ENCODE measurements around the gene USP47.
"Not testable (repeated sequence)": the region's sequence is repeated elsewhere in the genome, so short reads cannot be mapped to it uniquely, and the experiment has no call there.

The USP47 gene

GRCh38 chr11:11813288-11813962, 28.3 kb upstream of the USP47 start:
- Histone ChIP-seq H3K9me3 (ENCODE audit: insufficient read depth, low read depth, low read length) (no peaks in the 10 kb centered on the region), H3K27ac (ENCODE audit: low read depth, low read length) (no peak overlapping the region), H3K4me1 (ENCODE audit: insufficient read depth, low read length) (no peaks in the 10 kb centered on the region), H3K4me3 (ENCODE audit: low read length) (no peak overlapping the region), H3K27me3 (ENCODE audit: insufficient read depth, low read length) (no peaks in the 10 kb centered on the region), H3K36me3 (ENCODE audit: insufficient read depth, low read length) (no peaks in the 10 kb centered on the region), H3K9ac (ENCODE audit: low read depth, low read length) (no peak overlapping the region)
- 85% methylated on average over 1 of the region's 3 CpGs for WGBS

- Histone ChIP-seq H3K36me3 (ENCODE audit: insufficient read depth, low read length) (no peaks in the 10 kb centered on the region), H3K4me1 (ENCODE audit: insufficient read depth, low read length) (no peaks in the 10 kb centered on the region), H3K27ac (ENCODE audit: low read depth, low read length) (no peak overlapping the region), H3K9me3 (ENCODE audit: insufficient read depth, low read depth, low read length) (no peaks in the 10 kb centered on the region), H3K27me3 (ENCODE audit: insufficient read depth, low read length) (no peaks in the 10 kb centered on the region), H3K9ac (ENCODE audit: low read depth, low read length) (no peak overlapping the region), H3K4me3 (ENCODE audit: low read length) (no peak overlapping the region)
- 92% methylated on average over 7 of the region's 7 CpGs for WGBS
These were observed 26.9 kb upstream of the USP47 start for GRCh38 chr11:11814614-11815452.

- no peaks in the 10 kb centered on the region for H3K27me3 ChIP-seq (ENCODE audit: insufficient read depth, low read length)
- 91% methylated on average over 2 of the region's 2 CpGs for WGBS
- H3K4me3 ChIP-seq (ENCODE audit: low read length) = no peak overlapping the region
- no peak overlapping the region for H3K9ac ChIP-seq (ENCODE audit: low read depth, low read length)
- H3K27ac ChIP-seq (ENCODE audit: low read depth, low read length) = no peak overlapping the region
- H3K9me3 ChIP-seq (ENCODE audit: insufficient read depth, low read depth, low read length) = no peaks in the 10 kb centered on the region
- no peaks in the 10 kb centered on the region for H3K36me3 ChIP-seq (ENCODE audit: insufficient read depth, low read length)
- no peaks in the 10 kb centered on the region for H3K4me1 ChIP-seq (ENCODE audit: insufficient read depth, low read length)
These were observed 25.1 kb upstream of the USP47 start for GRCh38 chr11:11816511-11817314.

GRCh38 chr11:11817957-11818356, 23.8 kb upstream of the USP47 start:
- H3K36me3 ChIP-seq (ENCODE audit: insufficient read depth, low read length) = no peaks in the 10 kb centered on the region
- H3K4me3 ChIP-seq (ENCODE audit: low read length) = no peak overlapping the region
- no peak overlapping the region for H3K9ac ChIP-seq (ENCODE audit: low read depth, low read length)
- 97% methylated on average over 5 of the region's 5 CpGs for WGBS
- no peaks in the 10 kb centered on the region for H3K4me1 ChIP-seq (ENCODE audit: insufficient read depth, low read length)
- H3K27me3 ChIP-seq (ENCODE audit: insufficient read depth, low read length) = no peaks in the 10 kb centered on the region
- no peak overlapping the region for H3K27ac ChIP-seq (ENCODE audit: low read depth, low read length)
- H3K9me3 ChIP-seq (ENCODE audit: insufficient read depth, low read depth, low read length) = no peaks in the 10 kb centered on the region

- no peaks in the 10 kb centered on the region for H3K9me3 ChIP-seq (ENCODE audit: insufficient read depth, low read depth, low read length)
- no peak overlapping the region for H3K4me3 ChIP-seq (ENCODE audit: low read length)
- no peak overlapping the region for H3K27ac ChIP-seq (ENCODE audit: low read depth, low read length)
- H3K27me3 ChIP-seq (ENCODE audit: insufficient read depth, low read length) = no peaks in the 10 kb centered on the region
- 97% methylated on average over 2 of the region's 2 CpGs for WGBS
- H3K9ac ChIP-seq (ENCODE audit: low read depth, low read length) = no peak overlapping the region
- no peaks in the 10 kb centered on the region for H3K4me1 ChIP-seq (ENCODE audit: insufficient read depth, low read length)
- no peaks in the 10 kb centered on the region for H3K36me3 ChIP-seq (ENCODE audit: insufficient read depth, low read length)
These were observed 23.1 kb upstream of the USP47 start for GRCh38 chr11:11818529-11819121.

GRCh38 chr11:11821899-11822298, 19.9 kb upstream of the USP47 start:
- Histone ChIP-seq H3K4me3 (ENCODE audit: low read length) (no peak overlapping the region), H3K27me3 (ENCODE audit: insufficient read depth, low read length) (no peaks in the 10 kb centered on the region), H3K27ac (ENCODE audit: low read depth, low read length) (no peak overlapping the region), H3K4me1 (ENCODE audit: insufficient read depth, low read length) (no peaks in the 10 kb centered on the region), H3K9me3 (ENCODE audit: insufficient read depth, low read depth, low read length) (no peaks in the 10 kb centered on the region), H3K9ac (ENCODE audit: low read depth, low read length) (no peak overlapping the region), H3K36me3 (ENCODE audit: insufficient read depth, low read length) (no peaks in the 10 kb centered on the region)
- WGBS = 60% methylated on average over 2 of the region's 3 CpGs

GRCh38 chr11:11822946-11823345, 18.8 kb upstream of the USP47 start:
- Histone ChIP-seq H3K36me3 (ENCODE audit: insufficient read depth, low read length) (no peaks in the 10 kb centered on the region), H3K27ac (ENCODE audit: low read depth, low read length) (no peak overlapping the region)
- 94% methylated on average over 4 of the region's 4 CpGs for WGBS

GRCh38 chr11:11826260-11826659, 15.5 kb upstream of the USP47 start:
- H3K4me1 ChIP-seq (ENCODE audit: insufficient read depth, low read length) = no peaks in the 10 kb centered on the region
- no peak overlapping the region for H3K27ac ChIP-seq (ENCODE audit: low read depth, low read length)
- no peaks in the 10 kb centered on the region for H3K36me3 ChIP-seq (ENCODE audit: insufficient read depth, low read length)
- H3K4me3 ChIP-seq (ENCODE audit: low read length) = no peak overlapping the region
- H3K27me3 ChIP-seq (ENCODE audit: insufficient read depth, low read length) = no peaks in the 10 kb centered on the region
- no peaks in the 10 kb centered on the region for H3K9me3 ChIP-seq (ENCODE audit: insufficient read depth, low read depth, low read length)
- 100% methylated on average over 1 of the region's 1 CpG for WGBS
- H3K9ac ChIP-seq (ENCODE audit: low read depth, low read length) = no peak overlapping the region

More at GRCh38 chr11:11822946-11823345, 18.8 kb upstream of the USP47 start:
- no peak overlapping the region for H3K4me3 ChIP-seq (ENCODE audit: low read length)
- H3K9me3 ChIP-seq (ENCODE audit: insufficient read depth, low read depth, low read length) = no peaks in the 10 kb centered on the region
- H3K27me3 ChIP-seq (ENCODE audit: insufficient read depth, low read length) = no peaks in the 10 kb centered on the region
- no peak overlapping the region for H3K9ac ChIP-seq (ENCODE audit: low read depth, low read length)
- no peaks in the 10 kb centered on the region for H3K4me1 ChIP-seq (ENCODE audit: insufficient read depth, low read length)

- H3K4me1 ChIP-seq (ENCODE audit: insufficient read depth, low read length) = no peaks in the 10 kb centered on the region
- H3K36me3 ChIP-seq (ENCODE audit: insufficient read depth, low read length) = no peaks in the 10 kb centered on the region
- WGBS = 87% methylated on average over 7 of the region's 7 CpGs
- no peak overlapping the region for H3K27ac ChIP-seq (ENCODE audit: low read depth, low read length)
- no peaks in the 10 kb centered on the region for H3K27me3 ChIP-seq (ENCODE audit: insufficient read depth, low read length)
- no peaks in the 10 kb centered on the region for H3K9me3 ChIP-seq (ENCODE audit: insufficient read depth, low read depth, low read length)
- H3K4me3 ChIP-seq (ENCODE audit: low read length) = no peak overlapping the region
- no peak overlapping the region for H3K9ac ChIP-seq (ENCODE audit: low read depth, low read length)
These were observed 14.5 kb upstream of the USP47 start for GRCh38 chr11:11827272-11827671.

- not testable (repeated sequence) for H3K4me3 ChIP-seq (ENCODE audit: low read length); H3K4me1 ChIP-seq (ENCODE audit: insufficient read depth, low read length); H3K27ac ChIP-seq (ENCODE audit: low read depth, low read length); H3K36me3 ChIP-seq (ENCODE audit: insufficient read depth, low read length); H3K27me3 ChIP-seq (ENCODE audit: insufficient read depth, low read length); H3K9ac ChIP-seq (ENCODE audit: low read depth, low read length); H3K9me3 ChIP-seq (ENCODE audit: insufficient read depth, low read depth, low read length)
- 93% methylated on average over 6 of the region's 7 CpGs for WGBS
These were observed 10.4 kb upstream of the USP47 start for GRCh38 chr11:11831406-11831805.
